SIG-M5 treated with dmso at 0.1 percent for 504 hours (cell line): Measurements from ENCODE around the gene ZG16B.

Experiments
- DNase-seq: peaks from one replicate; lab custom pipeline; 2025; ENCODE audit not compliant: unreplicated experiment; lab: John Stamatoyannopoulos, UW

Gene ZG16B

DNA sequence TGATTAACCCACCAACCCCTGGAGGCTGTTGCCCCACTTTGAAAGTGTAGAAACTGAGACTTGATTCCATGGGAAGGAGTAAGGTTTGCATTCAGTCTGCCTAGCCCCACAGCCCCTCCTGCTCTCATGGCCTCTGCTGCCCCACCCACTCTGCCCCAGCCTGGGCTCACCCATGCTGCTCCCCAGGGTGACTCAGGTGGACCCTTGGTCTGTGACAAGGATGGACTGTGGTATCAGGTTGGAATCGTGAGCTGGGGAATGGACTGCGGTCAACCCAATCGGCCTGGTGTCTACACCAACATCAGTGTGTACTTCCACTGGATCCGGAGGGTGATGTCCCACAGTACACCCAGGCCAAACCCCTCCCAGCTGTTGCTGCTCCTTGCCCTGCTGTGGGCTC lies 25.4 kb upstream of the ZG16B start:
- DNase-seq: no peak

DNA sequence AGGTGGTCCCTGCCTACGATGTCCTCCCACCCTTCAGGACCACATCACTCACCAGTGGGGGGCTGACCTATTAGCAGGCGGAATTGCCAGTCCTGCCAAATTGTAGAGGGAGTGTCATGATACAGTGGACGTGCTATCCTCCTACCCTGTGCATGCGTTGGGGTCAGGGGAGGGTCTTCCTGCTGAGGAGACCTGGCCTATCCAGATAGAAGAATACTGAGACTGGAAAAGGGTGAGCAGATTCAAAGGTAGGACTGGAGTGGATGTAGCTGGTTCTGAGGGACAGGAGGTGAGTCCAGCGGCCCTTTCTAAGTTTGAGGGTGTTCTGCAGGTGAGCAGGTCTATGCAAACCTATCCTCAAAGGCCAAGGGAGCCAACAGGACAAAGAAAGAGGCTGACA lies 23.8 kb upstream of the ZG16B start:
- DNase-seq: no peak

DNA sequence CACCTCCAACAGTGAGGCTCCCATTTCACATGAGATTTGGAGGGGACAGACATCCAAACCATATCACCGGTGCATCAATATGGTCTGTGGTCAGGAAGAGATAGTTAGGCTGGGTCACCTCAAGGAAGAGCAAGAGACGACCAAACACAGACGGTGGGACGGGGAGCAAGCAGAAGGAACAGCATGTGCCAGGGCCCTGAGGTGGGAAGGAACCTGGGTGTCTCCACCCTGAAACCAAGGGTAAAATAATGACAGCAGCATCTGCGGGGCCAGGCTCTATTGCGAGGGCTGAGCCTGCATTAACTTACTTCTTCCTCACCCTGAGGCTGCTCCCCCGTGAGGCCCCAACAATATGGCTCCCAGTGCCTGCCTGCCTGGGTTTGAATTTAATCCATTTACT lies 21.9 kb upstream of the ZG16B start:
- DNase-seq: no peak

DNA sequence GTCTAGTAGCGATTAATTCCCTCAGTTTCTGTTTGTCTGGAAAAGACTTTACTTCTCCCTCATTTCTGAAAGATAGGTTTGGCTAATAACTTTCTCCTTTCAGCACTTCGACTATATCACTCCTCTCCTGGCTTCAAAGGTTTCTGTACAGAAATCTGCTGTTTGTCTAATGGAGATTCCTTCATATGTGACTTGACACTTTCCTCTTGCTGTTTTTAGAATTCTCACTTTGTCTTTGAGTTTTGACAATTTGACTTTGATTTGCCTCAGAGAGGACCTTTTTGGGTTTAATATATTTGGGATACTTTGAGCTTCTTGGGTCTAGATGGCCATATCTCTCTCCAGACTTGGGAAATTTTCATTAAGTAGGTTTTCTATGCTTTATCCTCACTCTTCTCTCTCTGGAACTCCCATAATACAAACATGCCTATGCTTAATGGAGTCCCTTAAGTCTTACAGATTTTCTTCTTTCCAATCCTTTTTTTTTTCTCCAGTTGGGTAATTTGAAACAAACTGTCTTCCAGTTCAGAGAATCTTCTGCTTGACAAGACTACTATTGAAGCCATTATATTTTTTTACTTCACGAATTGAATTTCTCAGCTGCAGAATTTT lies 20.8 kb upstream of the ZG16B start:
- no peak for DNase-seq

DNA sequence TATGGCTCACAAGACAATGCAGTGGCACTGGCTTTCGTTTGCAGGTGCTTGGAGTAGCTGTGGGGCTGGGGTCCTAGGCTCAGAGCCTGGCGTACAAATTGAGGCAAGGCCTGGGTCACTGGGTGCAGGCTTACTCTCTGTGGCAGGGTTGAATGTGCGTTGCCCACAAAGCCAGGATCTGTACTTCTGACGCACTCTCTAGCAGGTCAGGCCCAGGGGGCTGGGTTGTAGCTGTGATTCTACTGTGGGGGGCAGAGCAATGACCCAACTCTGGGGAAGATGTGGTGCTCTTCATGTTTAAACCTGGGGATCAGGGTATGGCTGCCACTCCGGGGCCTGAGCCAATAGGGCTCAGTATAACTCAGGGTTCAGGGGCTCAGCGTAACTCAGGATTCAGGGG lies 19.5 kb upstream of the ZG16B start:
- no peak for DNase-seq

DNA sequence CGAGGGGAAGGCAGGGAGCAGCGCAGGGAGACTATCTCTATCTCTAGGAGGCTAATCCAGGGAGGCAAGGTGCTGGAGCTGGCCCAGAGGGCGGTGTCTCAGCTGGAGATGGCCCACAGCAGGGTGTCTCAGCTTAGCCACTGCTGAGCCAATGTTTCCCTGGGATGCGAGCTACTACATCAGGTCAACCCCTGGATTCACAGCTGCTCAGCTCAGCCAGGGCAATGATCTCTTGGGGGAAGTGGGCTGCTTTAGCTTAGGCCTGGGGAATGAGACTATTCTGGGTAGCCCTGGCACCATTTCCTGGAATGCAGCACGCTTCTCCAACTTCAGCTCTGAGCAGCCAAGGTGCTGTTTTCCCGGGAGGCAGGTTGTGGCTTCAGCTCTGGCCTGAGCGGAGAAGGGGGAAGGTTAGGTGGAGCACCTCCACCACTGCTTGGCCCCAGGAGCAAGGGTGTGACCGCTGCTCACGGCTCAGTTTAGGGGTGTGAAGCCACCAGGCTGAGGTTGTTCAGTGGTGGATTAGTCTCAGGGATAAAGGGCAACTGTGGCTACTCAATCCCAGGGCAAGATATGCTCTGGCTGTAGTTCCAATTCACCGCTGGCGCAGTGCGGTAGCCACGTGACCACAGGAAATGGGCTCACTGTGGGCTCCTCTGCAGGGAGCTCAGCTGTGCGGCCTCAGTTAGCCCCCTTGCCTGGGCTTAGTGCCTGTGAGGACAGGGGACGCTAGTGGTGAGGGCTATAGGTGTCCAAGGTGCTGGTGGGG lies 18.2 kb upstream of the ZG16B start:
- DNase-seq: no peak

DNA sequence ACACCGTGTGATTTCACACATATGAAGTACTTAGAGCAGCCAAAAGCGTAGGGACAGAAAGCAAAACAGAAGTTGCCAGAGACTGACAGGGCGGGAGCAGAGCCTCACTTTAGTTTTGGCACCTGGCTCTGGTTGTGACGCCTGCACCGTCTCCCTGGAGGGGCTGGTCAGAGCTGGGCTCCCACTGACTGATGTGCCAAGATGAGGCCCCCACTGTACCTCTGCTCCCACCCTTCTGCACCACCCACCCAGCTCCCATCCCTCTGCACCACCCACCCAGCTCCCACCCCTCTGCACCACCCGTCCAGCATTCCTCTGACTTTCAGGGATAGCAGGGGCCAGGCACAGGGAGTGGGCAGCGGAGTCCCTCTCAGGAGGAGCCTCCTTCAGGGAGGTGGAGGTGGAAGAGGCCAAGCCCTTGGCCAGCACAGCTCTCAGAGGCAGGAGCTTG lies 16.3 kb upstream of the ZG16B start:
- no peak for DNase-seq

DNA sequence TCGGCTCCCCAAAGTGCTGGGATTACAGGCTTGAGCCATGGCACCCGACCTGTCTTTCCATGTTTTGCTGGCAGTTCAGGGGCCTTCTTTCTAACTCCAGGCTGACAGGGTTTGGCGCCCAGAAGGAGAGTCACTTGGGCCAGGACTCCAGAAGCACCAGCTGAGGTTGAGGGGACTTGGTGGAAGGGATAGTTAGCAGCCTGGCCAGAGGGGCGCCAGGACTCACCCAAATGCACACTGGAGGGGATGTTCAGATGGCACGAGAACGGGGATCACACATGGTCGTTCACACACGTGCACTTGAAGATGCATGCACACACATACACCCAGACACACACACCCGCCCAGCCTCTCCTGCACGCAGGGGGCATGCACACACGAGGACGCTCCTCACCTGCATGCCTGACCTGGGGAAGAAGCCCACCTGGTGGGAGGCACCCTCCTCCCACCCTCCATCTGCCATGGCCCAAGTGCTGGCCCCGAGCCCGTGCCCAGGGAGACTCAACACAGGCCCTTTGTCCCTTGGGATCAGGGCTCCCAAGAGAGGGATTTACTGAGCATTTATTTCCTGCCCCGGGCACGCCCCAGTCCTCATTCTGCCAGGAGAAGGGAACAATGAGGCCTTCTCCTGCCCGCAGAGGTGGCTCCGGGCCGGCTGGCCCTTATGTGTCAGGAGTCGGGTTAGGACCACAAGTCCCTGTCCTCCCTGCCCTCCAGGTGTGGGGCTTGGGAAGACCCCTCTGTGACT lies 15.4 kb upstream of the ZG16B start:
- DNase-seq: no peak

DNA sequence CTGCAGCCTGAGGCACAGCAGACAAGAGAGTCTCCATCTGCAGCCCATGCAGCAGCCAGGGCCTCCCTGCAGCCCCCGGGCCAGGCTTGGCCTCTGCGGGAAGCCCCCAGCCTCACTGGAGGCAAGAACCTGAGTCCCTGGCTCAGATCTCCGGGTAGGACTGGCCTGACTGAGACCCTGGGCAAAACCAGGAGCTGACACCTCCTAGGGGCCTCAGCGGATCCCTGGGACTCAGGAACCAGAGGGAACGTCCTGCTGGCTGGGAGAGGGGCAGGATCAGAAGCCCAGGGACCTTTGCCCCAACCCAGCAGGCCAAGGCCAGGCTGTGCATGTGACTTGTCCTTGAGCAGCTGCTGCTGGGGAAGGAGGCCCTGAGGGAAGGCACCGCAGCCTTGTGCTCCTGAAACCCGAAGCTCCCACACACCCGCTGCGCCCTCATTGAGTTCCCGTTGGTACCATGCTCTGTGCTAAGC lies 14.8 kb upstream of the ZG16B start:
- no peak for DNase-seq

DNA sequence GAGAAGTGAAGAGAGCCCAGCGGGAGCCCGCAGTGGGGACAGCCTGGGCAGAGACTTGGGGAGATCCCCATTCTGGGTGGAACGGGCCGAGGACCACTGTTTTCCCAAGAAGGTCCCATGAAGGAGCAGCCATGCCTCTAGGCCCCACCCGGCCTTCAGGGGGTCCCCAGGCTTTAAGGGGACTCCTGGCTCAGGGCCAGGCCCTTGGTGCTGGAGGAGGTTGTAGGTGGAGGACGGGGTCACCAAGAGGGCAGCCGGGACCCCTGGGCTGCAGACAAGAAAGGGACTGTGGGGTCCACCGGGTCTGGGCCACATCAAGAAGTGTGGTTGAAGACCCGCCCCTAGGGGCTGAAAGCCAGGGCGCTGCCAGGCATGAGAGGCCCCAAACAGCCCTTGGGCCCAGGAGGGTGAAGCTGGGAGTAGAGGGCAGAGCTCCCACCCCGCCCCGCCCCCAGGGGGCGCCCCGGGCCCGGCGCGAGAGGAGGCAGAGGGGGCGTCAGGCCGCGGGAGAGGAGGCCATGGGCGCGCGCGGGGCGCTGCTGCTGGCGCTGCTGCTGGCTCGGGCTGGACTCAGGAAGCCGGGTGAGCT lies 13.3 kb upstream of the ZG16B start, which contains the start of gene PRSS21:
Gene PRSS21, plus strand, starts transcription at position 487 of the 589 bp plus-strand sequence. Its CDS starts 32 bp downstream, at position 519.
- DNase-seq: peak; percentile 31

DNA sequence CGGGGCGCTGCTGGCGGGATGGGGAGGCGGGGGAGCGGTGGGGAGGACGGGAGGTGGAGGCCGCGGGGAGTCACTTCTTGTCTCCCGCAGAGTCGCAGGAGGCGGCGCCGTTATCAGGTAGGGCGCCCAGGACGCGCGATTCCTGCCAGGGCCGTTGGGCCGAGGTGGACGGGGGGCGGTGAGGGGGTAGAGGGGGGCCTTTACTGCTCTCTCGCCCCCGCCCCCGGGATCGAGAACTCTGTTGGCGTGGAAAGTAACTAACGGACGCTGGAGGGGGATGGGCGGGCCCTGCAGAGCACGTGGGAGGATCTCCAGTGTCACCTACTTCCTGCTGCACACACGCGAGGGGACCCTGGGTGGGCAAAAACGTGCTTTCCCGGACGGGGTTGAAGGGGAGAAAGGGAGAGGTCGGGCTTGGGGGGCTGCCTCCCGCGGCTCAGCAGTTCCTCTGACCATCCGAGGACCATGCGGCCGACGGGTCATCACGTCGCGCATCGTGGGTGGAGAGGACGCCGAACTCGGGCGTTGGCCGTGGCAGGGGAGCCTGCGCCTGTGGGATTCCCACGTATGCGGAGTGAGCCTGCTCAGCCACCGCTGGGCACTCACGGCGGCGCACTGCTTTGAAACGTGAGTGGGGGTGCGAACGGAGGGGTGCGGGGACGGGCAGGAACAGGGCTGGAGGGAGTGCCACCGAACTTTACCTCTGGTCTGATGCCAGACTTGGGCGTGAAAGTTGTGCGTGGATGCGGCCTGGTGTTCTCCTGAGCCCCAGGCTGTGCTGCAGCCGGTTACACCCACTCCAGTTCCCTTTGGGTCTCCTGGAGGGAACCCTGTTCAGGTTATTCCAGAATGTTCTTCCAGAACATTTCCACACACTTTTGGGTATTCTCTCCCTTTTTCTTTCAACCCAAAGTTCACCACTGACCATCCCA lies 12.5 kb upstream of the ZG16B start:
- no peak for DNase-seq

DNA sequence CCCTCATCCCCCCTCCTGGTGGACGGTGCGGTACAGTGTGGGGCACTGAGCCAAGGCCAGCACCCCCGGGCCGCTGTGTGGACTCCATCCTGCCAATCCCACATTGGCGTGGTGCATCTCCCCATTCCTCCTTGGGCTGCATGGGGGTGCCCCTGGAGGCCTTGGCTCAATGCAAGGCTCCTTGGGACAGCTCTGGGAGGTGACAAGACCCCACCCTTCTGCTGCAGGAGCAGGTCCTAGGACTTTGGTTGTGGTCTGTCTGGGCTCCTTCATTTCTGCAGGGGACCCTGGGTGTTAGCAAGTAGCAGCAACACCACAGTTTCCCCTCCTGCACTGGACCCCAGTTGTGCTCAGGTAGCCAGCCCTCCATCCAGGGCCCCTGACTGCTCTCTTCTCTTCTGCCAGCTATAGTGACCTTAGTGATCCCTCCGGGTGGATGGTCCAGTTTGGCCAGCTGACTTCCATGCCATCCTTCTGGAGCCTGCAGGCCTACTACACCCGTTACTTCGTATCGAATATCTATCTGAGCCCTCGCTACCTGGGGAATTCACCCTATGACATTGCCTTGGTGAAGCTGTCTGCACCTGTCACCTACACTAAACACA lies 11.7 kb upstream of the ZG16B start:
- no peak for DNase-seq

DNA sequence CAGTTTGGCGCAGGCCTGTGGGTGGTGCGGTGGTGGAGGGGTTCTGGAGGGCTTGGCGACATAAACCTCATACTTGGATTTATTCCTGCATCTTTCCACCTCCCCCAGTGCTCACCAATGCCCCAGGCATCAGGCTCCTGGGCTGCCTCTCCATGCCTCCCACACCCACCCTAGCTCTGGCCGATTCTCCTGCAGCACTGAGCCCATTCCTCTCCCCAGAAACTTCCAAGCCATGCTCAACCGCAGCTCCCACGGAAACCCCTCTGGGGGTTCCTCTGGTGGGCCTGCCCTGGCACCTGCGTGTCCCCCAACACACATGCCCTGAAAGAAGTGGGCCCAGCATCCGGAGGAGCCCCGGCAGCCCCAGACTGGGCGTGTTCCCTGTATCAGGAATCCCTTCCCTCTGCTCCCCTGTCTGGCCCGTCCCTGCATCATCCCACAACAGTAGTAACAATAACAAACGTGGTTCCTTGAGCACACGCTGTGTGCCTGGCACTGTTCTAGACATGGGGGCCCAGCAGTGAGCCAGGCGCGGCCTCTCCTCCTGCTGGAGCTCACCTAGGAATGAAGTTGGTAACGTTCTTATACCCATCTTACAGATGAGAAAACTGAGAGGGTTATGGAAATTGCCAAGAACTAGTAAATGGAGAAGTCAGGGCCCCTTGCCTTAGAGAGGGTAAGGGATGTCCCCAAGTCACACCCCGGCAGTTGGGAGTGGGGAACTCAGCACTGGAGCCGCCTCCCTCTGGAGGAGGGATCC lies 10.7 kb upstream of the ZG16B start:
- no peak for DNase-seq

DNA sequence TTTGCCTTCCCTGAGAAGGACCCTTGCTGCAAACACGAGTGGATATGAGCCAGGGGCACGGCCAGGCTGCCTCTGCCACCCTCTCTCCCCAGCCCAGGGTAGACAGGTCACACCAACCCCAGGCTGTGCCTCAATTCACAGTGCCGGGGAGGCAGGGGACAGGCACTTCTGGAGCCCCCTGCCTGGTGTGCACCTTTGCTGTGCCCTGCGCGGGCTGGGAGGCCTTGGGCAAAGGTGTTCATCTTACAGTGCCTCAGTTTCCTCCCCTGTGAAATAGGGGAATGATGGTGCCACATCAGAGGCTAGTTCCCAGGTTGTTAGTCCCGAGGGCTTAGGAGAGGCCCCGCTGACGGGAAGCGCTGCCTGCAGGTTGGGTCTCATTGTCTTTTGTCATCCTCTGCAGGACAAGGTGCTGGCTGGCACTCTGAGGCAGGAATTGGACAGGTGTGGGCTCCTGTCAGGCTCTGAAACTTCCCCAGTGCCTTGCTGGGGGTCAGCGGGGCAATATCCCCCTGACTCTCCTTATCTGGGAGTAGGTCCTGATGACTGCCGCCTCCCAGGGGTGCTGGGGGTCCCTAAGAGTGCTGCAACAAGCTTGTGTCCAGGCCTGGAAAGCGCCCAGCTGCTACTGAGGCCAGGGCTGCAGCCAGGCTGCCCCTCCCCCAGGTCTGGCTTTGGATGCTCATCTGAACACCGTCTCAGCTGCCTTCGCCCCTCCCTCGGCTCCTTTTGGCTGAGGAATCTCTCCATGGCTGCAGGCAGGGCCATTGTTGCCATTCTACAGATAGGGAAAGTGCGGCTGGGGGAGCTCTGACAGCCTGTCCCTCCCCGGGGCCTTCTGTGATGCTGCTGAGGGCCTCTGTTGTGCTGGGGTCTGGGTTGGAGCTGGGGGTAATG lies 9.9 kb upstream of the ZG16B start:
- no peak for DNase-seq

DNA sequence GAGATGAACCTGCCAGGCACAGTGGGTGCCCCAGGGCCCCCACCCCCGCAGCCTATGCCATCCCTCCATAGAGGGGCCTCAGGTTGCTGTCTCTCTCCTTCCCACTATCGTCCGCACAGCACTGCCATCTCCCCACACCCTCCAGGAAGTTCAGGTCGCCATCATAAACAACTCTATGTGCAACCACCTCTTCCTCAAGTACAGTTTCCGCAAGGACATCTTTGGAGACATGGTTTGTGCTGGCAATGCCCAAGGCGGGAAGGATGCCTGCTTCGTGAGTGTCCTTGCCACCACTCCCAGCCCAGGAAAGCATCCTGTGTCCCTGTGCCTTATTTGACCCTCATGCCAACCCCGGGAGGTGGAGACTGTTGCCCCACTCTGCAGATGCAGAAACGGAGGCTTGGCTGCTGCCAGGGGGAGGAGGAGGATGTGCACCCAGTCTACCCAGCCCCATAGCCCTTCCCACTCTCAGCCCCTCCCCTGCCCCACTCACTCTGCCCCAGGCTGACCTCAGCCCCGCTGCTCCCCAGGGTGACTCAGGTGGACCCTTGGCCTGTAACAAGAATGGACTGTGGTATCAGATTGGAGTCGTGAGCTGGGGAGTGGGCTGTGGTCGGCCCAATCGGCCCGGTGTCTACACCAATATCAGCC lies 9.1 kb upstream of the ZG16B start:
- no peak for DNase-seq

DNA sequence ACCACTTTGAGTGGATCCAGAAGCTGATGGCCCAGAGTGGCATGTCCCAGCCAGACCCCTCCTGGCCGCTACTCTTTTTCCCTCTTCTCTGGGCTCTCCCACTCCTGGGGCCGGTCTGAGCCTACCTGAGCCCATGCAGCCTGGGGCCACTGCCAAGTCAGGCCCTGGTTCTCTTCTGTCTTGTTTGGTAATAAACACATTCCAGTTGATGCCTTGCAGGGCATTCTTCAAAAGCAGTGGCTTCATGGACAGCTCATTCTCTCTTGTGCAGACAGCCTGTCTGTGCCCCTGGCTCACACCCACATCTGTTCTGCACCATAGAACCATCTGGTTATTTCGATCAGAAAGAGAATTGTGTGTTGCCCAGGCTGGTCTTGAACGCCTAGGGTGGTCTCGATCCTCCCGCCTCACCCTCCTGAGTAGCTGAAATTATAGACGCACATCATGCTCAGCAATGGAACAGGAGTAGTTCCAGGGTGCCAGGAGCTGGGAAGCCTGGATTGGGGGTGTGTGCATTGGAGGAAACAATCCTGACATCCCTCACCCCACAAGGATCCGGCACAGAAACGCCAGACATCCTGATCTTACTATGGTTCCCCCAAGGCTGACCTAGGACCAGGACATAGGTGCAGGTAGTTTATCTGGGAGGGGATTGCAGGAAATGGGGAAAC lies 8.5 kb upstream of the ZG16B start:
- no peak for DNase-seq

DNA sequence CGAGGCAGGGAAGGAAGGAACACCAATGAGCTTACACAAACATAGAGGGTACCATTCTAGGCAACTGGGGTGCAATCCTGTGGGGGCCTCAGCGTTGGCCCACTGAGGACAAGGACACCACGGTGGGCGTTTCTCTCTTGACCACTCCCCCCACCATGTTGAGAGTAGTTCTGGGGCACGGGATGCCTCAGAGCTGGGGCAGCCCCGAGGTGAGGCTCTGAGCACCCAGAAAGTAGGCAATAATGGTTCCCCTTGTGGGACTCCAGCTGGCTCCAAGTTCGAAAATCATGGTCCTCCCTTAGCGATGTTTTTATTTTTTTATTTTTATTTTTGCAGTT lies 8.0 kb upstream of the ZG16B start:
- DNase-seq: no peak
